H9 (cell line): Measurements from ENCODE around the gene PLXNA2. TPM values are rescaled to one million over a fixed set of nuclear protein-coding genes. Genes with fewer than 3 reads are reported as not detected.

ENCODE experiments used
- DNase-seq: peaks from one replicate; pipeline ENCODE4 v3.0.0-alpha.2; 2017
- H2AFZ ChIP-seq: one replicate; pipeline ENCODE4 v1.6.1; 2013; ENCODE audit warnings: mild to moderate bottlenecking, low read length, control low read depth, moderate library complexity
- H2AK5ac ChIP-seq: 2 replicates; pipeline ENCODE4 v1.6.1; 2013; ENCODE audit warnings: low read length, control low read depth, mixed read lengths; ENCODE audit not compliant: insufficient read length
- H2BK120ac ChIP-seq: one replicate; pipeline ENCODE4 v1.6.1; 2013; ENCODE audit warnings: low read depth, mild to moderate bottlenecking, low read length, control low read depth, inconsistent platforms; ENCODE audit not compliant: poor library complexity, severe bottlenecking
- H2BK12ac ChIP-seq: 2 replicates; pipeline ENCODE4 v1.6.1; 2013; ENCODE audit warnings: low read length, control low read depth, mixed read lengths, low read depth; ENCODE audit not compliant: insufficient read length
- H2BK15ac ChIP-seq: 2 replicates; pipeline ENCODE4 v1.6.1; 2013; ENCODE audit warnings: low read depth, low read length, control low read depth
- H2BK20ac ChIP-seq: one replicate; pipeline ENCODE4 v1.6.1; 2013; ENCODE audit warnings: low read depth, mild to moderate bottlenecking, low read length, control low read depth, inconsistent platforms; ENCODE audit not compliant: poor library complexity, severe bottlenecking
- H2BK5ac ChIP-seq: 2 replicates; pipeline ENCODE4 v1.6.1; 2013; ENCODE audit warnings: low read length, control low read depth, mixed read lengths; ENCODE audit not compliant: insufficient read length
- H3K14ac ChIP-seq: 2 replicates; pipeline ENCODE4 v1.6.1; 2013; ENCODE audit warnings: low read length, control low read depth; ENCODE audit not compliant: insufficient read depth
- H3K18ac ChIP-seq: 2 replicates; pipeline ENCODE4 v1.6.1; 2013; ENCODE audit warnings: low read depth, mild to moderate bottlenecking, mixed read lengths, low read length, control low read depth; ENCODE audit not compliant: insufficient read length
- H3K23ac ChIP-seq: 2 replicates; pipeline ENCODE4 v1.6.1; 2013; ENCODE audit warnings: low read length, control low read depth, mixed read lengths, low read depth; ENCODE audit not compliant: insufficient read length
- H3K23me2 ChIP-seq: 2 replicates; pipeline ENCODE4 v1.6.1; 2013; ENCODE audit warnings: low read depth, mild to moderate bottlenecking, mixed read lengths, low read length, control low read depth; ENCODE audit not compliant: insufficient read length, poor library complexity, severe bottlenecking
- H3K27ac ChIP-seq: 2 replicates; pipeline ENCODE4 v1.5.1; 2013; ENCODE audit warnings: low read length, control low read depth, mixed read lengths, low read depth; ENCODE audit not compliant: insufficient read length
- H3K27me3 ChIP-seq: 2 replicates; pipeline ENCODE4 v1.6.1; 2013; ENCODE audit warnings: low read length, control low read depth, inconsistent platforms; ENCODE audit not compliant: insufficient read depth
- H3K4ac ChIP-seq: 2 replicates; pipeline ENCODE4 v1.6.1; 2013; ENCODE audit warnings: low read depth, mild to moderate bottlenecking, control low read depth, inconsistent platforms, low read length, moderate library complexity
- H3K4me1 ChIP-seq: 2 replicates; pipeline ENCODE4 v1.6.1; 2013; ENCODE audit warnings: low read length, control low read depth, inconsistent platforms; ENCODE audit not compliant: insufficient read depth
- H3K4me2 ChIP-seq: 2 replicates; pipeline ENCODE4 v1.6.1; 2013; ENCODE audit warnings: low read length, control low read depth, mixed read lengths; ENCODE audit not compliant: insufficient read length, insufficient read depth
- H3K56ac ChIP-seq: 2 replicates; pipeline ENCODE4 v1.6.1; 2013; ENCODE audit warnings: low read depth, mild to moderate bottlenecking, mixed read lengths, low read length, control low read depth; ENCODE audit not compliant: insufficient read length
- H3K79me1 ChIP-seq: 2 replicates; pipeline ENCODE4 v1.6.1; 2013; ENCODE audit warnings: low read depth, mild to moderate bottlenecking, moderate library complexity, low read length, control low read depth, inconsistent platforms; ENCODE audit not compliant: insufficient read depth, poor library complexity, severe bottlenecking
- H3K79me2 ChIP-seq: 2 replicates; pipeline ENCODE4 v1.6.1; 2013; ENCODE audit warnings: low read length, control low read depth, inconsistent platforms; ENCODE audit not compliant: insufficient read depth
- H3K9ac ChIP-seq: 2 replicates; pipeline ENCODE4 v1.6.1; 2013; ENCODE audit warnings: low read length, control low read depth, mixed read lengths; ENCODE audit not compliant: insufficient read length; ENCODE audit errors: extremely low read depth
- H3K9me3 ChIP-seq: one replicate; pipeline ENCODE4 v1.6.1; 2013; ENCODE audit warnings: low read depth, low read length, inconsistent platforms; ENCODE audit not compliant: control insufficient read depth
- H3T11ph ChIP-seq: one replicate; pipeline ENCODE4 v1.6.1; 2013; ENCODE audit warnings: mild to moderate bottlenecking, low read length, control low read depth, inconsistent platforms
- H4K20me1 ChIP-seq: one replicate; pipeline ENCODE4 v1.6.1; 2013; ENCODE audit not compliant: control insufficient read depth, insufficient read length, insufficient read depth
- H4K5ac ChIP-seq: 2 replicates; pipeline ENCODE4 v1.6.1; 2013; ENCODE audit warnings: low read depth, mild to moderate bottlenecking, mixed read lengths, low read length, control low read depth; ENCODE audit not compliant: insufficient read length
- H4K8ac ChIP-seq: replicated peaks from 2 replicates; pipeline ENCODE4 v1.6.1; 2013; ENCODE audit warnings: low read length, control low read depth, mixed read lengths, low read depth; ENCODE audit not compliant: insufficient read length
- H4K91ac ChIP-seq: 2 replicates; pipeline ENCODE4 v1.6.1; 2013; ENCODE audit warnings: low read depth, mild to moderate bottlenecking, moderate library complexity, mixed read lengths, low read length, control low read depth; ENCODE audit not compliant: insufficient read length
- H3K27ac Mint-ChIP-seq, 3 experiments: 2 replicates in 2 of 3; 3 replicates in 1 of 3; pipeline ENCODE4 v1.8.0; 2020 to 2021; ENCODE audit warnings: mixed read lengths in 3 of 3, mild to moderate bottlenecking in 1 of 3, moderate library complexity in 1 of 3
- H3K27me3 Mint-ChIP-seq: 2 replicates; pipeline ENCODE4 v1.8.0; 2021; ENCODE audit warnings: low read depth, mild to moderate bottlenecking, moderate library complexity, mixed read lengths
- H3K36me3 Mint-ChIP-seq, 3 experiments: 2 replicates in 2 of 3; 3 replicates in 1 of 3; pipeline ENCODE4 v1.8.0; 2020 to 2021; ENCODE audit warnings: low read depth in 3 of 3, mixed read lengths in 3 of 3; ENCODE audit not compliant: insufficient read depth in 1 of 3
- H3K4me1 Mint-ChIP-seq, 2 experiments: 2 replicates each; pipeline ENCODE4 v1.8.0; 2020; ENCODE audit warnings: mixed read lengths in 2 of 2
- H3K4me3 Mint-ChIP-seq, 2 experiments: 2 replicates in 1 of 2; 3 replicates in 1 of 2; pipeline ENCODE4 v1.8.0; 2020 to 2021; ENCODE audit warnings: mild to moderate bottlenecking in 2 of 2, mixed read lengths in 2 of 2, moderate library complexity in 1 of 2
- H3K9me3 Mint-ChIP-seq, 2 experiments: 2 replicates in 1 of 2; 3 replicates in 1 of 2; pipeline ENCODE4 v1.8.0; 2020; ENCODE audit warnings: mild to moderate bottlenecking in 2 of 2, mixed read lengths in 2 of 2, moderate library complexity in 1 of 2
- CTCF ChIP-seq: fragments of 200-600 bp; sonication (generic); conservative IDR thresholded peaks from 3 replicates; pipeline ENCODE4 v1.8.0; 2021; ENCODE audit warnings: antibody characterized with exemption, mild to moderate bottlenecking
- WGBS: extraction: QIAGEN DNeasy Blood & Tissue Kit; methylation state at CpG from one replicate; pipeline ENCODE4 v1.1.7; 2013; ENCODE audit warnings: missing lambda C conversion rate, low lambda C conversion rate, mixed read lengths; ENCODE audit not compliant: insufficient read length; ENCODE audit errors: extremely low coverage; 5-methylcytosine and 5-hydroxymethylcytosine counted together
- total RNA-seq: library from RNA; stranded (reverse); gene quantifications from 2 replicates; pipeline ENCODE4 v1.2.1, GENCODE V29; 2021

Gene PLXNA2
- total RNA-seq, 1 experiment from 2014 or later = 0.57 TPM

DNA sequence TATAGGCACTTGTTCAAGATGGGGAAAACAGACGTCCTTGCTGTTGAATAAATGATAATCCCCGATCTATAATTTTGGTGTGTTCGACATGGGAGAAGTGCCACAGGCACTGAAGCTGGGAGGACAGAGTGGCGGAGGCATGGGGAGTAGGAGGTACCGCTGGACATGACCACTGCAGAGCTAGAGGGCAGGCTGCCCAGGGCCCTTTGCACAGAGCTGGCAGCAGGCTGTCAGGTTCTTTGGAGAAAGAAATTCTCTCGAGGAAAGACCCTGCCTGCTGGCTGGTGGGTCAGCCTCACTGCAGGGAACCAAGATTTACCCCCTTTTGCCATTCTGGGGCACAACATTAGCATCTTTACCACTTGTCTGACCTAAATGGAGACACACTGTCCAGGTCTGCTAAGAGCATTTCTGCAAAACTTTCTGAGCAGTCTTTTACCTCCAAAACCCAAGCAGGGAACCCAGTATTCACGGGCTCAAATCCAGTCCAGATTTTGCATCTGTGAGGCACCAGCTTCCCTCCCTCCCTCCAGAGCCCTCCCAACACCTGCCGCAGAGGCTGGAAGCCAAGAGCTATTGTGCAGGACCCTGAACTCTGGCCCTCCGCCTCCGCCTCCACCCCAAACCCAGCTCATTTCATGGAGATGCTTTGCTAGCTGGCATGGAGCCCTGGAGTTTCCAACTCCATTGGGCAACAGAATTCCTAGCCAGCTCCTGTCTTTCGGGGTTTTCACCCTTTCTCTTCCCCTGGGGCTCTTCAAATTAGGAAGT, 142.3 kb downstream of the PLXNA2 start:
- no peak overlapping the region for H4K5ac ChIP-seq
- 0 out of 2 replicates have a peak, but pooled peaks cover 3% of the 10 kb centered on the region for H3K4me1 ChIP-seq
- H2BK120ac ChIP-seq = no peak overlapping the region
- H2BK15ac ChIP-seq = no peak overlapping the region
- no peak overlapping the region for H3K27ac Mint-ChIP-seq
- H3K27ac ChIP-seq = no peak overlapping the region
- H2BK20ac ChIP-seq = no peak overlapping the region
- H3K4me1 Mint-ChIP-seq = peaks cover 26 to 41% of the 10 kb centered on the region in 2 experiments
- H3K79me2 ChIP-seq = no peaks in the 10 kb centered on the region
- H3K18ac ChIP-seq = no peak overlapping the region
- H2AK5ac ChIP-seq = no peak overlapping the region
- no peaks in the 10 kb centered on the region for H3K9me3 ChIP-seq
- H3K56ac ChIP-seq = no peak overlapping the region
- H3T11ph ChIP-seq = no peak overlapping the region
- no peak overlapping the region for H2BK5ac ChIP-seq
- H3K79me1 ChIP-seq = no peaks in the 10 kb centered on the region
- no peaks in the 10 kb centered on the region for H3K9me3 Mint-ChIP-seq
- no peak for DNase-seq
- no peak overlapping the region for H2BK12ac ChIP-seq
- no peak overlapping the region for H4K91ac ChIP-seq
- no peaks in the 10 kb centered on the region; the same call in 1 of the 2 replicates for H3K27me3 Mint-ChIP-seq
- no peak overlapping the region for H3K4ac ChIP-seq
- no peak overlapping the region for H4K8ac ChIP-seq
- no peaks in the 10 kb centered on the region for H3K36me3 Mint-ChIP-seq
- H3K4me2 ChIP-seq = no peak overlapping the region
- WGBS = no CpG with 5 or more reads among the region's 11 CpGs
- TF ChIP-seq CTCF = no peak
- H2AFZ ChIP-seq = no peak overlapping the region
- H3K23me2 ChIP-seq = no peaks in the 10 kb centered on the region
- H4K20me1 ChIP-seq = no peaks in the 10 kb centered on the region
- no peak overlapping the region for H3K14ac ChIP-seq
- H3K27me3 ChIP-seq = no peaks in the 10 kb centered on the region
- H3K4me3 Mint-ChIP-seq = no peak overlapping the region
- H3K9ac ChIP-seq = no peak overlapping the region
- H3K23ac ChIP-seq = no peak overlapping the region
